ENCODE results near the gene SPACA9. TPM values are rescaled to one million over a fixed set of nuclear protein-coding genes. Genes with fewer than 3 reads are reported as not detected.

SPACA9 gene
- total RNA-seq, 1 donor from 2014 or later: 0.91 TPM

DNA sequence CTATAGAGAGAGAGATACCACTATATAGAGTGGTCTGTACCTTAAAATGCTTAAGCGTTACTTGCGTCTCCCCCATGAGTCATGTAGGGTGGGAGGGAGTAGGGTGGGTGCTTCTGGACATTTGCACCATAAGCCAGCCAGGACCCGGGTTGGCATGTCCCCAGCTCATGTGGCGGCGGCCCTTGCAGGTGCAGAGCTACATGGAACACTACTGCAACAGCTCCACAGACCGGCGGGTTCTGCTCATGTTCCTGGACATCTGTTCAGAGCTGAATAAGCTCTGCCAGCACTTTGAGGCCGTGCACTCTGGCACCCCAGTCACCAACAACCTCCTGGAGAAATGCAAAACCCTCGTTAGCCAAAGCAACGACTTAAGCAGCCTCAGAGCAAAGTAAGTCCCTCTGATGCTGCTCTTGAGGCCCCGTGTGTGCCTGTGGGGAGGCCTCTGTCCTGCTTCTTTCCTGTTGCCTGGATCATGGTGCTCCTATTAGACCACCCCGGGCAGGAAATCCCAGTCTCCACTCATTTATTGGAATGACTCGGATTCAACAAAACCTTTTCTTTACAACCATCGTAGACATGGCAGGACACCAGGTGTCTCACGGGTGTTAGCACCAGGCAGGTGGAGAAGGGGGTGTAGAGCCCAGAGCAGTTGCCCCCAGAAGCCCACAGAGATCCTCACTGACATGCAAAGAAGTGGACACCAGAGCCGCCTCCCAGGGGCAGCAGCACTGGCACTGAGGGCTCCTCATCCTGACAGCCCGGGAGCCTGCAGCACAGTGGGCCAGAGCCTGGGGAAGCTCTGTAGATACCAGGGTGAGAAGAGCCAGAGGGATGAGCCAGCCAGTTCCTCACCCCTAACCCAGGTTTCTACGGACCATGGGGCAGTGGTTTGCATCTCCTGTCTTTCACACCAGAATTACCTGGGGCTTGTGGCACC, 8.8 kb downstream of the SPACA9 start:
- H3K4me3 Mint-ChIP-seq: no peak overlapping the region
- no peak overlapping the region for H3K27ac Mint-ChIP-seq
- H3K27me3 Mint-ChIP-seq (ENCODE audit: insufficient read depth): no peaks in the 10 kb centered on the region
- H3K4me1 Mint-ChIP-seq (ENCODE audit: low read depth): peaks cover 10% of the 10 kb centered on the region
- DNase-seq (ENCODE audit: low spot score): no peak
- H3K9me3 Mint-ChIP-seq: no peaks in the 10 kb centered on the region
- intact Hi-C loops (cut with micrococcal nuclease): no loop called here
- H3K36me3 Mint-ChIP-seq (ENCODE audit: low read depth): no peaks in the 10 kb centered on the region

DNA sequence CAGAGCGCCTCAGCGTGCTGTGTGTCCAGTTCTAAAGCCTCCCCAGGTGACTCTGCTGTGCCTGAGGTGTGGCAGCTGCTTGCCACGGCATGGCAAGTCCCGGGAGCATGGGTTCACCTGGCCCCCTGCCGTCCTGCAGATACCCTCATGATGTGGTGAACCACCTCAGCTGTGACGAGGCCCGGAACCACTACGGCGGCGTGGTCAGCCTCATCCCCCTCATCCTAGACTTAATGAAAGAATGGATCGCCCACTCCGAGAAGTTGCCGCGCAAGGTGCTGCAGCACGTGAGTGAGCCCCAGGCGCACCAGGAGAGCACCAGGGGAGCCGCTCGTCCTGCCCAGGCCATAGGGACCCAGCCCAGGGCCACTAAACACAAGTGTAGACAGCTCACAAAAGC, 9.5 kb downstream of the SPACA9 start:
- intact Hi-C loops (cut with micrococcal nuclease): no loop called here
- Mint-ChIP-seq H3K27ac (no peak overlapping the region), H3K36me3 (ENCODE audit: low read depth) (peaks cover 2% of the 10 kb centered on the region), H3K4me3 (no peak overlapping the region), H3K9me3 (no peaks in the 10 kb centered on the region), H3K27me3 (ENCODE audit: insufficient read depth) (no peaks in the 10 kb centered on the region), H3K4me1 (ENCODE audit: low read depth) (peaks cover 3% of the 10 kb centered on the region)
- no peak for DNase-seq (ENCODE audit: low spot score)

DNA sequence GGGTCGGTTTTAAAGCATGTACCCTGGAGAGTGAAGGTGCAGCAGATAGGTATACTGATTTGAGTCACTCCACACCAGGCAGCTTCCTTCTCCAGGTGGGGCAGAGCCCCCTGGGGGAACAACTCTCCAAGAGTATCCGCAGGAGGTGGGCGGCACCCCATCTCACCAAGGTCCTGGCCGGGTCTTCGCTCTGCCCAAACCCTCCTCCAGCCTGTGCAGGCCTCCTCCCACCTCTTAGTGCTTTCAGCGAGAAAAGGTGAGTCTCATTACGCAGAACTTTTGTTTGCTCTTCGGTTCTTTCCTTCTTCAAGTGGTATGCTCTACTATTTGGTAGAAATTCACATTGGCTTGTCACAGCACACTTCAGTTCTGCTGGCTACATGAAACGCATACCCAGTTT, 13.7 kb downstream of the SPACA9 start:
- intact Hi-C loops (cut with micrococcal nuclease): no loop called here
- Mint-ChIP-seq H3K27ac (no peak overlapping the region), H3K4me3 (no peak overlapping the region), H3K9me3 (no peaks in the 10 kb centered on the region), H3K27me3 (ENCODE audit: insufficient read depth) (no peaks in the 10 kb centered on the region), H3K36me3 (ENCODE audit: low read depth) (peaks cover 18% of the 10 kb centered on the region), H3K4me1 (ENCODE audit: low read depth) (no peaks in the 10 kb centered on the region)
- no peak for DNase-seq (ENCODE audit: low spot score)

- Mint-ChIP-seq H3K27ac (no peak overlapping the region), H3K27me3 (ENCODE audit: insufficient read depth) (no peaks in the 10 kb centered on the region), H3K4me1 (ENCODE audit: low read depth) (no peaks in the 10 kb centered on the region), H3K36me3 (ENCODE audit: low read depth) (peaks cover 24% of the 10 kb centered on the region), H3K4me3 (no peak overlapping the region), H3K9me3 (no peaks in the 10 kb centered on the region)
- no peak for DNase-seq (ENCODE audit: low spot score)
- intact Hi-C loops (cut with micrococcal nuclease): no loop called here
These were observed 15.6 kb downstream of the SPACA9 start for GRCh38 chr9:132894346-132894745.

- intact Hi-C loops (cut with micrococcal nuclease): no loop called here
- Mint-ChIP-seq H3K4me3 (no peak overlapping the region), H3K4me1 (ENCODE audit: low read depth) (no peaks in the 10 kb centered on the region), H3K27me3 (ENCODE audit: insufficient read depth) (no peaks in the 10 kb centered on the region), H3K9me3 (no peaks in the 10 kb centered on the region), H3K36me3 (ENCODE audit: low read depth) (peaks cover 25% of the 10 kb centered on the region), H3K27ac (no peak overlapping the region)
- no peak for DNase-seq (ENCODE audit: low spot score)
These were observed 16.5 kb downstream of the SPACA9 start for GRCh38 chr9:132894862-132895835.

DNA sequence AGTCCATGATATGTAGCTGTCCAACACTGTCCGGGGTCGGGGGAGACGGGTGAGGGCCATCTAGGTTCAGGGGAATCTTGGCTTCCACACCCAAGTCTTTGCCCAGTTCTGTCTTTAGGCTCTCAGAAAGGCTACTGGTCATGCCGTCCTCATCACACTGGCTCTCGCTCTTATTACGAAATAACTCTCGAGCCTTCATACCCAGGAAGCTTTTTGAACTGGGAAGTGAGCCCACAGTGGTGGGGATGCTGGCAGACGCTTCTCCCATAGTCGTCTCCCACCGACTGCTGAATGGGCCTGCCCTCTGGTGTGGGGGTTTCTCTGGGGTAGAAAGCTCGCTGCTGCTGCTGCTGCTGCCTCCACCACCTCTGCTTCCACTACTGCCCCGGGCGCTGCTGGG, 17.6 kb downstream of the SPACA9 start:
- H3K27ac Mint-ChIP-seq: no peak overlapping the region
- intact Hi-C loops (cut with micrococcal nuclease): no loop called here

GRCh38 chr9:132896906-132897305, 18.2 kb downstream of the SPACA9 start:
- Mint-ChIP-seq H3K9me3 (no peaks in the 10 kb centered on the region), H3K4me1 (ENCODE audit: low read depth) (peaks cover 8% of the 10 kb centered on the region), H3K4me3 (no peak overlapping the region), H3K27ac (no peak overlapping the region), H3K27me3 (ENCODE audit: insufficient read depth) (no peaks in the 10 kb centered on the region), H3K36me3 (ENCODE audit: low read depth) (peaks cover 29% of the 10 kb centered on the region)
- intact Hi-C loops (cut with micrococcal nuclease): no loop called here
- no peak for DNase-seq (ENCODE audit: low spot score)

More for the DNA sequence above, 17.6 kb downstream of the SPACA9 start:
- Mint-ChIP-seq H3K27me3 (ENCODE audit: insufficient read depth) (no peaks in the 10 kb centered on the region), H3K4me3 (no peak overlapping the region), H3K9me3 (no peaks in the 10 kb centered on the region), H3K36me3 (ENCODE audit: low read depth) (peaks cover 29% of the 10 kb centered on the region), H3K4me1 (ENCODE audit: low read depth) (peaks cover 3% of the 10 kb centered on the region)
- no peak for DNase-seq (ENCODE audit: low spot score)

GRCh38 chr9:132898051-132898450, 19.4 kb downstream of the SPACA9 start:
- Mint-ChIP-seq H3K36me3 (ENCODE audit: low read depth) (peaks cover 28% of the 10 kb centered on the region), H3K4me3 (no peak overlapping the region), H3K9me3 (no peaks in the 10 kb centered on the region), H3K27me3 (ENCODE audit: insufficient read depth) (no peaks in the 10 kb centered on the region), H3K4me1 (ENCODE audit: low read depth) (peaks cover 8% of the 10 kb centered on the region), H3K27ac (no peak overlapping the region)
- DNase-seq (ENCODE audit: low spot score): no peak
- intact Hi-C loops (cut with micrococcal nuclease): no loop called here

DNA sequence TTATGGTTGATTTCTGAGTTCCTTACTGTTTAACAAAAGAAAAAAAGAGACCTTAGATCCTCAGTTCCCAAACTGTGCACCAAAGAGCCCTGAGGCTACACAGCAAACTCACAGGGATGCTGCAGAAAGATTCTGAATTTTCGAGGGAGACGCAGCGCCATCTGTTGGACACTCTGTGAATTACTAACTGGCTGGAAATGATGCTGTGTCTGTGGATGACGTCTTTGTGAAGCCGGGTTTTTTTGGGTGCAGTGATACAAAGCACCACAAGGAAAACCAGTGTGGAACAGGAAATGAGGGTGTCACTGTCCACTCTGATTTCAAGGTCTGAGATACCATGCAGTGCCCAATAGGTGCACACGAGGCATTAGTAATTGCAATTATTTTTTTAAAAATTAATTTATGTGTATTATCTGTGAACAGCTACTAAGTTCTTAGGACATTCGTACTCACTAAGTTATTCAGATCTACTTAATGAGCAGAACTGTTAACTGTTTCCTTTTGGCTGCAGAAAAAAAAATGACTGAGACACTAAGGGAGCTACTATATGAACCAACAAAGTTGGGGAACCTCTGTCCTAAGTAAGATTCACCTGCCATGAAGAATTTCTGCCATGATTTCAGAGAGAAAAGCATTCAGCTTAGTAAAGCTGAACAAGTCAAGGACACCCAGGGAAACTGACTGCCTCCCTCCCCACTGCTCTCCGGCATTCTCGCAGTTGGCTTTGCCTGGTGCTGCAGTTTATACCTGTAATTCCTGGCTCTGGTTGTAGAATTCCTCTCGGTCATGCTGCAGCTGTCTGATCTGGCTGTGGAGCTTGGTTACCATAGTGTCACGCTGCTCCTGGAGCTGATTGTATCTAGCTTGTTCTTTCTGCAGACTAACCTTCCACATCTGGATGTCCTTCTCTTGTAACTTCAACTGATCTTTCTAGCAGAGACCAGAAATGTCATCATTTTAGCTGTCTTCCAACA, 23.4 kb downstream of the SPACA9 start:
- Mint-ChIP-seq H3K4me1 (ENCODE audit: low read depth) (peaks cover 8% of the 10 kb centered on the region), H3K9me3 (no peaks in the 10 kb centered on the region), H3K4me3 (no peak overlapping the region), H3K27ac (no peak overlapping the region), H3K36me3 (ENCODE audit: low read depth) (peaks cover 19% of the 10 kb centered on the region), H3K27me3 (ENCODE audit: insufficient read depth) (no peaks in the 10 kb centered on the region)
- intact Hi-C loops (cut with micrococcal nuclease): loop anchor here (1.0 to 5.0 kb wide), 6 partner anchors 24 to 491 kb away; partner anchors contain the start of genes AK8, SPACA9 and TSC1
- peak; percentile 72 for DNase-seq (ENCODE audit: low spot score)

- no peak overlapping the region for H3K27ac Mint-ChIP-seq
- no peak overlapping the region for H3K4me3 Mint-ChIP-seq
- no peaks in the 10 kb centered on the region for H3K9me3 Mint-ChIP-seq
- intact Hi-C loops (cut with micrococcal nuclease): loop anchor here (5.0 kb wide), 2 partner anchors 102 to 397 kb away; no protein-coding TSS in a partner anchor
- DNase-seq (ENCODE audit: low spot score): no peak
- no peaks in the 10 kb centered on the region for H3K27me3 Mint-ChIP-seq (ENCODE audit: insufficient read depth)
- H3K36me3 Mint-ChIP-seq (ENCODE audit: low read depth): peaks cover 17% of the 10 kb centered on the region
- peaks cover 13% of the 10 kb centered on the region for H3K4me1 Mint-ChIP-seq (ENCODE audit: low read depth)
These were observed 25.1 kb downstream of the SPACA9 start for GRCh38 chr9:132903574-132904492.

GRCh38 chr9:132905726-132906125, 27.0 kb downstream of the SPACA9 start:
- H3K27ac Mint-ChIP-seq: no peak overlapping the region
- peaks cover 17% of the 10 kb centered on the region for H3K36me3 Mint-ChIP-seq (ENCODE audit: low read depth)
- H3K4me3 Mint-ChIP-seq: no peak overlapping the region
- peaks cover 15% of the 10 kb centered on the region for H3K4me1 Mint-ChIP-seq (ENCODE audit: low read depth)
- H3K27me3 Mint-ChIP-seq (ENCODE audit: insufficient read depth): no peaks in the 10 kb centered on the region
- H3K9me3 Mint-ChIP-seq: no peaks in the 10 kb centered on the region
- DNase-seq (ENCODE audit: low spot score): no peak
- intact Hi-C loops (cut with micrococcal nuclease): no loop called here

All from activated T-helper 1 cell treated with anti-CD3 and anti-CD28 coated beads, Interleukin-12 subunit alpha, Interleukin-12 subunit beta, Interleukin-2, Interleukin-4 antibody, amounts not matched to agents 30 ng/mL and 10 ng/mL and 1 ng/mL, durations not matched to agents 14 hours and 24 hours and 36 hours (primary cell).